ENCODE data around the gene ADAM17.

Gene ADAM17

GRCh38 chr2:9533663-9534062 is 22.0 kb downstream of the ADAM17 start:
- H3K4me2 ChIP-seq (ENCODE audit: low read length), result no peak overlapping the region
- no peak overlapping the region for H3K4me3 ChIP-seq (ENCODE audit: low read length)
- peaks cover 19% of the 10 kb centered on the region for H3F3A ChIP-seq (ENCODE audit: control insufficient read depth, insufficient read depth)
- no peaks in the 10 kb centered on the region for H3K27me3 ChIP-seq (ENCODE audit: control insufficient read depth, low read length)
- peaks cover 38% of the 10 kb centered on the region for H3K4me1 ChIP-seq (ENCODE audit: control insufficient read depth, low read length)
- peaks cover 81% of the 10 kb centered on the region for H3K36me3 ChIP-seq (ENCODE audit: control insufficient read depth, low read length)
- H4K20me1 ChIP-seq (ENCODE audit: control insufficient read depth, insufficient read depth, low read depth, low read length), result no peaks in the 10 kb centered on the region
- TF ChIP-seq EZH2phosphoT487 (IDR thresholded peaks at IDR 0.05; ENCODE audit: borderline replicate concordance, low read length), result no peak
- TF ChIP-seq, protein P1, sequence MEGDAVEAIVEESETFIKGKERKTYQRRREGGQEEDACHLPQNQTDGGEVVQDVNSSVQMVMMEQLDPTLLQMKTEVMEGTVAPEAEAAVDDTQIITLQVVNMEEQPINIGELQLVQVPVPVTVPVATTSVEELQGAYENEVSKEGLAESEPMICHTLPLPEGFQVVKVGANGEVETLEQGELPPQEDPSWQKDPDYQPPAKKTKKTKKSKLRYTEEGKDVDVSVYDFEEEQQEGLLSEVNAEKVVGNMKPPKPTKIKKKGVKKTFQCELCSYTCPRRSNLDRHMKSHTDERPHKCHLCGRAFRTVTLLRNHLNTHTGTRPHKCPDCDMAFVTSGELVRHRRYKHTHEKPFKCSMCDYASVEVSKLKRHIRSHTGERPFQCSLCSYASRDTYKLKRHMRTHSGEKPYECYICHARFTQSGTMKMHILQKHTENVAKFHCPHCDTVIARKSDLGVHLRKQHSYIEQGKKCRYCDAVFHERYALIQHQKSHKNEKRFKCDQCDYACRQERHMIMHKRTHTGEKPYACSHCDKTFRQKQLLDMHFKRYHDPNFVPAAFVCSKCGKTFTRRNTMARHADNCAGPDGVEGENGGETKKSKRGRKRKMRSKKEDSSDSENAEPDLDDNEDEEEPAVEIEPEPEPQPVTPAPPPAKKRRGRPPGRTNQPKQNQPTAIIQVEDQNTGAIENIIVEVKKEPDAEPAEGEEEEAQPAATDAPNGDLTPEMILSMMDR (IDR thresholded peaks at IDR 0.05; ENCODE audit: low read depth, low read length, poor library complexity, severe bottlenecking), result no peak
- H3K9me2 ChIP-seq (replicated peaks; ENCODE audit: control insufficient read depth, low read length), result no peaks in the 10 kb centered on the region
- peaks cover 70% of the 10 kb centered on the region for H3K79me2 ChIP-seq (ENCODE audit: control insufficient read depth, low read length)
- H3K9me3 ChIP-seq (ENCODE audit: control insufficient read depth, insufficient read depth, low read length), result no peaks in the 10 kb centered on the region
- no peak overlapping the region for H3K27ac ChIP-seq (ENCODE audit: low read depth, low read length)

DNA sequence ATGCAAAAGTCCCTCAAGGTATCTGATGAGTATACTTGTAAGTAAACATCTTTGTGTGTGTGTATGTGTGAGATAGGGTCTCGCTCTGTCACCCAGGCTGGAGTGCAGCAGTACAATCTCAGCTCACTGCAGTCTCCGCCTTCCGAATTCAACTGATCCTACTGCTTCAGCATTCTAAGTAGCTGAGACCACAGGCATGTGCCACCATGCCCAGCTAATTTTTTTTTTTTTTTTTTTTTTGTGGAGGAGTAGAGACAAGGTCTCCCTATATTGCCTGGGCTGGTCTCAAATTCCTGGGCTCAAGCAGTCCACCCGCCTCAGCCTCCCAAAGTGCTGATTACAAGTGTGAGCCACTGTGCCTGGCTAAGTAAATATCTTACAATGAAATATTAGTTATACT is 23.2 kb downstream of the ADAM17 start:
- peaks cover 10% of the 10 kb centered on the region for H3F3A ChIP-seq (ENCODE audit: control insufficient read depth, insufficient read depth)
- H3K27me3 ChIP-seq (ENCODE audit: control insufficient read depth, low read length), result no peaks in the 10 kb centered on the region
- H3K9me2 ChIP-seq (replicated peaks; ENCODE audit: control insufficient read depth, low read length), result no peaks in the 10 kb centered on the region
- H3K27ac ChIP-seq (ENCODE audit: low read depth, low read length), result no peak overlapping the region
- H3K79me2 ChIP-seq (ENCODE audit: control insufficient read depth, low read length), result peaks cover 73% of the 10 kb centered on the region
- H3K4me3 ChIP-seq (ENCODE audit: low read length), result no peak overlapping the region
- H3K36me3 ChIP-seq (ENCODE audit: control insufficient read depth, low read length), result peaks cover 93% of the 10 kb centered on the region
- no peak for TF ChIP-seq EZH2phosphoT487 (IDR thresholded peaks at IDR 0.05; ENCODE audit: borderline replicate concordance, low read length)
- TF ChIP-seq, protein P1 (IDR thresholded peaks at IDR 0.05; ENCODE audit: low read depth, low read length, poor library complexity, severe bottlenecking), result no peak
- H4K20me1 ChIP-seq (ENCODE audit: control insufficient read depth, insufficient read depth, low read depth, low read length), result no peaks in the 10 kb centered on the region
- H3K9me3 ChIP-seq (ENCODE audit: control insufficient read depth, insufficient read depth, low read length), result no peaks in the 10 kb centered on the region
- peaks cover 27% of the 10 kb centered on the region for H3K4me1 ChIP-seq (ENCODE audit: control insufficient read depth, low read length)
- H3K4me2 ChIP-seq (ENCODE audit: low read length), result no peak overlapping the region

- no peaks in the 10 kb centered on the region for H3K4me1 ChIP-seq (ENCODE audit: control insufficient read depth, low read length)
- H3K36me3 ChIP-seq (ENCODE audit: control insufficient read depth, low read length), result peaks cover 91% of the 10 kb centered on the region
- H3K9me3 ChIP-seq (ENCODE audit: control insufficient read depth, insufficient read depth, low read length), result no peaks in the 10 kb centered on the region
- peaks cover 34% of the 10 kb centered on the region for H3K79me2 ChIP-seq (ENCODE audit: control insufficient read depth, low read length)
- H3K4me2 ChIP-seq (ENCODE audit: low read length), result no peak overlapping the region
- no peak for TF ChIP-seq EZH2phosphoT487 (IDR thresholded peaks at IDR 0.05; ENCODE audit: borderline replicate concordance, low read length)
- TF ChIP-seq, protein P1 (IDR thresholded peaks at IDR 0.05; ENCODE audit: low read depth, low read length, poor library complexity, severe bottlenecking), result no peak
- H3K4me3 ChIP-seq (ENCODE audit: low read length), result no peak overlapping the region
- H3K27me3 ChIP-seq (ENCODE audit: control insufficient read depth, low read length), result no peaks in the 10 kb centered on the region
- no peaks in the 10 kb centered on the region for H3K9me2 ChIP-seq (replicated peaks; ENCODE audit: control insufficient read depth, low read length)
- H3F3A ChIP-seq (ENCODE audit: control insufficient read depth, insufficient read depth), result no peaks in the 10 kb centered on the region
- H4K20me1 ChIP-seq (ENCODE audit: control insufficient read depth, insufficient read depth, low read depth, low read length), result no peaks in the 10 kb centered on the region
- H3K27ac ChIP-seq (ENCODE audit: low read depth, low read length), result no peak overlapping the region
Observed at GRCh38 chr2:9527995-9528787, 27.4 kb downstream of the ADAM17 start.

Measured in DOHH2 (cell line).